CD4-positive, alpha-beta T cell treated with Interleukin-17A for 4 hours (primary cell): ENCODE results near the gene RGS7.
"Not testable (repeated sequence)": the region's sequence is repeated elsewhere in the genome, so short reads cannot be mapped to it uniquely, and the experiment has no call there.

ENCODE experiments used
- DNase-seq: peaks from one replicate; pipeline ENCODE4 v3.0.0-alpha.2; 2020; ENCODE audit warnings: mixed read lengths

RGS7 gene

GRCh38 chr1:241270016-241270415 is 87.0 kb downstream of the RGS7 start:
- no peak for DNase-seq

- no peak for DNase-seq
These were observed 87.9 kb downstream of the RGS7 start for GRCh38 chr1:241269116-241269515.

GRCh38 chr1:241266121-241266520 is 90.9 kb downstream of the RGS7 start:
- no peak for DNase-seq

- no peak for DNase-seq
These were observed 91.6 kb downstream of the RGS7 start for GRCh38 chr1:241265428-241265827.

GRCh38 chr1:241263346-241263745 is 93.7 kb downstream of the RGS7 start:
- no peak for DNase-seq

GRCh38 chr1:241253471-241253870 is 103.5 kb downstream of the RGS7 start:
- no peak for DNase-seq

GRCh38 chr1:241250465-241250864 is 106.5 kb downstream of the RGS7 start:
- no peak for DNase-seq

GRCh38 chr1:241240069-241240468 is 116.9 kb downstream of the RGS7 start:
- no peak for DNase-seq

GRCh38 chr1:241237873-241238272 is 119.1 kb downstream of the RGS7 start:
- DNase-seq = no peak

GRCh38 chr1:241235256-241235897 is 121.6 kb downstream of the RGS7 start:
- DNase-seq = no peak

- no peak for DNase-seq
These were observed 127.3 kb downstream of the RGS7 start for GRCh38 chr1:241229711-241230110.

- no peak for DNase-seq
These were observed 127.8 kb downstream of the RGS7 start for GRCh38 chr1:241229216-241229615.

GRCh38 chr1:241228339-241228738 is 128.7 kb downstream of the RGS7 start:
- DNase-seq = no peak

- no peak for DNase-seq
These were observed 131.3 kb downstream of the RGS7 start for GRCh38 chr1:241225741-241226140.

GRCh38 chr1:241224189-241224588 is 132.8 kb downstream of the RGS7 start:
- not testable (repeated sequence) for DNase-seq

GRCh38 chr1:241222813-241223212 is 134.2 kb downstream of the RGS7 start:
- DNase-seq = not testable (repeated sequence)

- DNase-seq = no peak
These were observed 135.7 kb downstream of the RGS7 start for GRCh38 chr1:241221319-241221718.

- not testable (repeated sequence) for DNase-seq
These were observed 136.1 kb downstream of the RGS7 start for GRCh38 chr1:241220913-241221312.

GRCh38 chr1:241219449-241219848 is 137.6 kb downstream of the RGS7 start:
- no peak for DNase-seq

GRCh38 chr1:241217516-241217915 is 139.5 kb downstream of the RGS7 start:
- DNase-seq = no peak

- no peak for DNase-seq
These were observed 141.3 kb downstream of the RGS7 start for GRCh38 chr1:241215683-241216082.

- no peak for DNase-seq
These were observed 141.8 kb downstream of the RGS7 start for GRCh38 chr1:241215203-241215602.

- no peak for DNase-seq
These were observed 143.9 kb downstream of the RGS7 start for GRCh38 chr1:241213139-241213538.

- no peak for DNase-seq
These were observed 144.4 kb downstream of the RGS7 start for GRCh38 chr1:241212628-241213027.

- no peak for DNase-seq
These were observed 148.1 kb downstream of the RGS7 start for GRCh38 chr1:241208910-241209379.
